ENCODE data around the gene SYNPR. TPM values are rescaled to one million over a fixed set of nuclear protein-coding genes. Genes with fewer than 3 reads are reported as not detected.

Gene SYNPR
- total RNA-seq, 1 experiment from 2014 or later, result 17.6 TPM

DNA sequence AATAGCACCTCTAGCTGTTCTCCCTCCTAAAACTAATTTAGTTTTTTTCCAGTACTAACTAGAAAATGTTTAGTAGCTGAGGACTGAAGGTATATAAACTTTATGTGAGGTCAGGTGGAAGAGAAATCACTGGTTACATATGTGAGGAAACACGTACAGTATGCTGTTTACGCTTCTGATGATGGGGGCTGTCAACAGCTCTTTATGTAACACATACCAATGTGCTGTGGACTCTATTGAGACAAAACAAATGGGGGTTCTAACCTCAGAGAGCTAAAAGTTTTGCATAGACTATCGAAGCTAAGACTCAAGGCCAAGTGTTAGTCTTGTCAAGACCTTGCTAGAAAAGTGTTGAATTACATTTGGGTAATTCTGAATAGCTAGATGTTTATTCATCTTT lies 107.5 kb downstream of the SYNPR start:
- intact Hi-C loops (cut with micrococcal nuclease; ENCODE audit: unreplicated experiment), result no loop called here
- BruUV-seq (replicated peaks), result no TSS peak
- no peaks in the 10 kb centered on the region for H3K27me3 ChIP-seq (replicated peaks; ENCODE audit: insufficient read depth, low read depth, low read length, poor library complexity)
- peaks cover 16% of the 10 kb centered on the region for H3K4me1 ChIP-seq (ENCODE audit: insufficient read depth, low read length, poor library complexity, severe bottlenecking)
- ChIA-PET CTCF (no interaction called here), POLR2A (ENCODE audit: low non-redundant PET) (no interaction called here)
- no peak overlapping the region for H3K4me3 ChIP-seq (ENCODE audit: low read depth, low read length, poor library complexity, severe bottlenecking)
- TF ChIP-seq, protein P1, sequence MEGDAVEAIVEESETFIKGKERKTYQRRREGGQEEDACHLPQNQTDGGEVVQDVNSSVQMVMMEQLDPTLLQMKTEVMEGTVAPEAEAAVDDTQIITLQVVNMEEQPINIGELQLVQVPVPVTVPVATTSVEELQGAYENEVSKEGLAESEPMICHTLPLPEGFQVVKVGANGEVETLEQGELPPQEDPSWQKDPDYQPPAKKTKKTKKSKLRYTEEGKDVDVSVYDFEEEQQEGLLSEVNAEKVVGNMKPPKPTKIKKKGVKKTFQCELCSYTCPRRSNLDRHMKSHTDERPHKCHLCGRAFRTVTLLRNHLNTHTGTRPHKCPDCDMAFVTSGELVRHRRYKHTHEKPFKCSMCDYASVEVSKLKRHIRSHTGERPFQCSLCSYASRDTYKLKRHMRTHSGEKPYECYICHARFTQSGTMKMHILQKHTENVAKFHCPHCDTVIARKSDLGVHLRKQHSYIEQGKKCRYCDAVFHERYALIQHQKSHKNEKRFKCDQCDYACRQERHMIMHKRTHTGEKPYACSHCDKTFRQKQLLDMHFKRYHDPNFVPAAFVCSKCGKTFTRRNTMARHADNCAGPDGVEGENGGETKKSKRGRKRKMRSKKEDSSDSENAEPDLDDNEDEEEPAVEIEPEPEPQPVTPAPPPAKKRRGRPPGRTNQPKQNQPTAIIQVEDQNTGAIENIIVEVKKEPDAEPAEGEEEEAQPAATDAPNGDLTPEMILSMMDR (conservative IDR thresholded peaks at IDR 0.05; ENCODE audit: low read depth, low read length), result no peak
- H3K27ac ChIP-seq (ENCODE audit: low read depth, low read length, poor library complexity, severe bottlenecking), result no peak overlapping the region
- no peaks in the 10 kb centered on the region for H3K9me3 ChIP-seq (ENCODE audit: low read depth, low read length, poor library complexity, severe bottlenecking)
- no peaks in the 10 kb centered on the region for H3K36me3 ChIP-seq (ENCODE audit: insufficient read depth, low read length, poor library complexity, severe bottlenecking)
- no peak for DNase-seq (ENCODE audit: low spot score)

DNA sequence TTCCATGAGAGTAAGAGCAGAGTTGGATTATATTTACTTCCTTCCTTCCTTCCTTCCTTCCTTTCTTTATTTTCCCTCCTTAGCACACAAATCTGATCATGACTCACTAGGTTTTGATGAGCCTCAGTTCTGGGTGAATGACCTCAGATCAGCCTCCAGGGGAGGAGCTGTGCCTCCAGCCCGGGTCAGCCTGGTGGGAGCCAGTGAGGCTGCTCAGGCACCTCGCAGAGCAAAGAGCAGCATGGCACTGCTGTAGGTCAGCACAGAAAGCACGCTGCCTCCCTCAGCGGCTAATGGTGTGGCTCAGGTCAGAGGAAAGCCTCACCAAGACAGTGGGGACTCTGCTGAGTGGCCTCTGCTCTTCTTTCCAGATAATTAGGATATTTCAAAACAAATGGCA lies 108.5 kb downstream of the SYNPR start:
- DNase-seq (ENCODE audit: low spot score), result peak; percentile 78
- Histone ChIP-seq H3K4me1 (ENCODE audit: insufficient read depth, low read length, poor library complexity, severe bottlenecking) (peaks cover 16% of the 10 kb centered on the region), H3K27me3 (replicated peaks; ENCODE audit: insufficient read depth, low read depth, low read length, poor library complexity) (no peaks in the 10 kb centered on the region), H3K27ac (ENCODE audit: low read depth, low read length, poor library complexity, severe bottlenecking) (peak overlapping the region; percentile 59), H3K36me3 (ENCODE audit: insufficient read depth, low read length, poor library complexity, severe bottlenecking) (no peaks in the 10 kb centered on the region), H3K4me3 (ENCODE audit: low read depth, low read length, poor library complexity, severe bottlenecking) (no peak overlapping the region), H3K9me3 (ENCODE audit: low read depth, low read length, poor library complexity, severe bottlenecking) (no peaks in the 10 kb centered on the region)
- ChIA-PET CTCF (no interaction called here), POLR2A (ENCODE audit: low non-redundant PET) (no interaction called here)
- intact Hi-C loops (cut with micrococcal nuclease; ENCODE audit: unreplicated experiment), result no loop called here
- TF ChIP-seq, protein P1 (conservative IDR thresholded peaks at IDR 0.05; ENCODE audit: low read depth, low read length), result no peak
- TF ChIP-seq EZH2 (IDR thresholded peaks at IDR 0.05; ENCODE audit: borderline replicate concordance, low read depth, low read length, poor library complexity, severe bottlenecking), result no peak
- no TSS peak for BruUV-seq (replicated peaks)

DNA sequence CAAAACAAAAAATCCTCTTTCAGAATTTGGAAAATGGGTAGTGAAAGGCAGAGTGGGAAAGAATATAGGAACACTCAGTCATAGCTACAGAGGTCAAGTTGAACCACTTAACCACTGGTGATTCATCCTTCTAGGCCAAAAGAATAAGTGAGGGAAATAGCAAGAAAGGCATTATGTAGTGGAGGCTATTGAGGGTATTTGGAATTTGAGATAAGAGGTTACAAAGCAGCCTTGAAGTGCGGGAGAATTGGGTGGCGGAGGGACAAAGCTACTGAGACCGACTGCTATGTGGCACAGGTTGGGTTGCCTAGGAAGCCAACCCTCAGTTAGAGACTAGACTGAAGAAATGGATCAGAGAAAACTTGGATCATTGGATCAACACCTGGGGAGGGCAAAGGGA lies 109.5 kb downstream of the SYNPR start:
- Histone ChIP-seq H3K9me3 (ENCODE audit: low read depth, low read length, poor library complexity, severe bottlenecking) (no peaks in the 10 kb centered on the region), H3K36me3 (ENCODE audit: insufficient read depth, low read length, poor library complexity, severe bottlenecking) (no peaks in the 10 kb centered on the region), H3K4me3 (ENCODE audit: low read depth, low read length, poor library complexity, severe bottlenecking) (no peak overlapping the region), H3K27ac (ENCODE audit: low read depth, low read length, poor library complexity, severe bottlenecking) (no peak overlapping the region), H3K27me3 (replicated peaks; ENCODE audit: insufficient read depth, low read depth, low read length, poor library complexity) (no peaks in the 10 kb centered on the region), H3K4me1 (ENCODE audit: insufficient read depth, low read length, poor library complexity, severe bottlenecking) (peaks cover 16% of the 10 kb centered on the region)
- DNase-seq (ENCODE audit: low spot score), result no peak
- ChIA-PET CTCF (no interaction called here), POLR2A (ENCODE audit: low non-redundant PET) (interaction anchor here (0.6 kb wide), 1 partner anchor 28 kb away, joined by 5 read pairs; no protein-coding TSS in a partner anchor)
- intact Hi-C loops (cut with micrococcal nuclease; ENCODE audit: unreplicated experiment), result no loop called here
- BruUV-seq (replicated peaks), result no TSS peak
- TF ChIP-seq, protein P1 (conservative IDR thresholded peaks at IDR 0.05; ENCODE audit: low read depth, low read length), result no peak
- no peak for TF ChIP-seq EZH2 (IDR thresholded peaks at IDR 0.05; ENCODE audit: borderline replicate concordance, low read depth, low read length, poor library complexity, severe bottlenecking)

Measured in A673 (cell line).